WTC11 (cell line): ENCODE results near the gene DSE. TPM values are rescaled to one million over a fixed set of nuclear protein-coding genes. Genes with fewer than 3 reads are reported as not detected.

ENCODE experiments used
- ATAC-seq: fragments of 200-7000 bp; cut with Tn5 transposase; 2 replicates; pipeline ENCODE4 v1.10.0; 2021; ENCODE audit warnings: mild to moderate bottlenecking, moderate library complexity
- CTCF ChIA-PET: fragments of 300-600 bp; sonication (Branson Sonifier 250); formaldehyde crosslinking; loops from one replicate; lab custom pipeline; 2021; ENCODE audit warnings: antibody characterized with exemption; lab: Charles Lee
- POLR2A ChIA-PET: fragments of 350-600 bp; sonication (Branson Sonifier 250); formaldehyde crosslinking; loops from one replicate; lab custom pipeline; 2021; ENCODE audit warnings: antibody characterized with exemption; lab: Charles Lee
- DNase-seq: peaks from one replicate; pipeline ENCODE4 v3.0.0; 2021; ENCODE audit warnings: low spot score
- H3K27ac Mint-ChIP-seq: 2 replicates; pipeline ENCODE4 v1.8.0; 2021; ENCODE audit warnings: mixed read lengths
- H3K27me3 Mint-ChIP-seq: 2 replicates; pipeline ENCODE4 v1.8.0; 2021; ENCODE audit warnings: low read depth, mild to moderate bottlenecking, moderate library complexity, mixed read lengths
- H3K36me3 Mint-ChIP-seq: 2 replicates; pipeline ENCODE4 v1.8.0; 2021; ENCODE audit warnings: mixed read lengths
- H3K4me1 Mint-ChIP-seq: 2 replicates; pipeline ENCODE4 v1.8.0; 2022; ENCODE audit warnings: mixed read lengths
- H3K4me3 Mint-ChIP-seq: 2 replicates; pipeline ENCODE4 v1.8.0; 2021; ENCODE audit warnings: mild to moderate bottlenecking, moderate library complexity, mixed read lengths
- H3K9me3 Mint-ChIP-seq: 2 replicates; pipeline ENCODE4 v1.8.0; 2021; ENCODE audit warnings: mixed read lengths
- AR ChIP-seq: fragments of 250-450 bp; sonication (Bioruptor Pico); IDR thresholded peaks from 2 replicates; pipeline ENCODE4 v1.9.0; 2021; ENCODE audit warnings: mild to moderate bottlenecking
- ETV6 ChIP-seq: sonication (generic); formaldehyde crosslinking; IDR thresholded peaks from 2 replicates; pipeline ENCODE4 v1.8.1; 2022; ENCODE audit warnings: mild to moderate bottlenecking, missing genetic modification reagents
- JAZF1 ChIP-seq: fragments of 250-450 bp; sonication (Bioruptor Pico); IDR thresholded peaks from 2 replicates; pipeline ENCODE4 v1.9.0; 2021; ENCODE audit warnings: moderate library complexity, mild to moderate bottlenecking, inconsistent platforms
- KAT7 ChIP-seq: sonication (generic); formaldehyde crosslinking; IDR thresholded peaks from 2 replicates; pipeline ENCODE4 v1.8.1; 2023; ENCODE audit warnings: missing genetic modification reagents, mild to moderate bottlenecking, borderline replicate concordance
- NFATC4 ChIP-seq: fragments of 250-450 bp; sonication (Bioruptor Pico); IDR thresholded peaks from 2 replicates; pipeline ENCODE4 v1.9.0; 2021; ENCODE audit warnings: mild to moderate bottlenecking
- NFE2L1 ChIP-seq: sonication (generic); formaldehyde crosslinking; IDR thresholded peaks from 2 replicates; pipeline ENCODE4 v1.8.1; 2023; ENCODE audit warnings: missing genetic modification reagents
- PRDM15 ChIP-seq: sonication (generic); formaldehyde crosslinking; IDR thresholded peaks from 2 replicates; pipeline ENCODE4 v1.8.0; 2022; ENCODE audit warnings: missing genetic modification reagents
- SOX15 ChIP-seq: fragments of 250-450 bp; sonication (Bioruptor Pico); IDR thresholded peaks from 2 replicates; pipeline ENCODE4 v1.9.0; 2021; ENCODE audit warnings: mild to moderate bottlenecking
- ZNF263 ChIP-seq: sonication (generic); formaldehyde crosslinking; IDR thresholded peaks from 2 replicates; pipeline ENCODE4 v1.8.1; 2022; ENCODE audit warnings: low read depth, mild to moderate bottlenecking, moderate library complexity, missing genetic modification reagents
- ZNF396 ChIP-seq: fragments of 250-450 bp; sonication (Bioruptor Pico); IDR thresholded peaks from 2 replicates; pipeline ENCODE4 v1.8.0; 2021; ENCODE audit warnings: mild to moderate bottlenecking, moderate library complexity, borderline replicate concordance
- ZNF671 ChIP-seq: fragments of 250-450 bp; sonication (Bioruptor Pico); IDR thresholded peaks from 2 replicates; pipeline ENCODE4 v1.8.0; 2021; ENCODE audit warnings: mild to moderate bottlenecking
- total RNA-seq: library from RNA; stranded (reverse); gene quantifications from 3 replicates; pipeline ENCODE4 v1.2.3, GENCODE V29; 2021
- TF ChIP-seq, protein P1 (sequence below): sonication (generic); formaldehyde crosslinking; IDR thresholded peaks from 2 replicates; pipeline ENCODE4 v1.8.0; 2022; ENCODE audit warnings: mild to moderate bottlenecking, missing genetic modification reagents
- TF ChIP-seq, protein P2 (sequence below): sonication (generic); formaldehyde crosslinking; IDR thresholded peaks from 2 replicates; pipeline ENCODE4 v1.8.1; 2022; ENCODE audit warnings: low read depth, missing genetic modification reagents, borderline replicate concordance
- TF ChIP-seq, protein P3 (sequence below): sonication (generic); formaldehyde crosslinking; IDR thresholded peaks from 2 replicates; pipeline ENCODE4 v1.8.1; 2023; ENCODE audit warnings: mild to moderate bottlenecking, missing genetic modification reagents, moderate library complexity
- TF ChIP-seq, protein P4 (sequence below): fragments of 250-450 bp; sonication (Bioruptor Pico); IDR thresholded peaks from 2 replicates; pipeline ENCODE4 v1.9.0; 2021; ENCODE audit warnings: mild to moderate bottlenecking, borderline replicate concordance

The DSE gene
- total RNA-seq, 1 experiment from 2014 or later = 78.3 TPM

DNA sequence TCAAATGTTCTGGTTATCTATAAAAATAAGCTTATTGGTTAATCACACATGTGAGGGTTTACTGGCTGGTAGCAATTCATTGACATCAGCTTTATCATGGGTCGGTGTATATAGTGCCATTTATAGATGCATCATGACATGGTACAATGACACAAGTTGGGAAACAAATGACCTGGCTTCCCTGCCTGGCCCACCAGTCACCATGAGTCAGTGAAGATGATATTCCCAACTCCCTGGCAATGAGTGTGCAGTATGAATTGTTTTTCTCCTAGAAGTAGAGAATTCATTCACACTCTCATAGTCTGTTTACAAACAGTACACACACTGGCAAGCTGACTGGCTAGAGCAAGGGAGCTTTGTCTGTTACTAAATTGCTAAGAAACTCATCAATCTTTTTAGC, 53.3 kb downstream of the DSE start:
- ATAC-seq (no peak), DNase-seq (no peak)
- TF ChIP-seq, protein P1, sequence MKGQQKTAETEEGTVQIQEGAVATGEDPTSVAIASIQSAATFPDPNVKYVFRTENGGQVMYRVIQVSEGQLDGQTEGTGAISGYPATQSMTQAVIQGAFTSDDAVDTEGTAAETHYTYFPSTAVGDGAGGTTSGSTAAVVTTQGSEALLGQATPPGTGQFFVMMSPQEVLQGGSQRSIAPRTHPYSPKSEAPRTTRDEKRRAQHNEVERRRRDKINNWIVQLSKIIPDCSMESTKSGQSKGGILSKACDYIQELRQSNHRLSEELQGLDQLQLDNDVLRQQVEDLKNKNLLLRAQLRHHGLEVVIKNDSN (CRISPR knock-in tag) = no peak
- TF ChIP-seq ZNF263 (CRISPR knock-in tag) (no peak), JAZF1 (CRISPR knock-in tag) (no peak), KAT7 (CRISPR knock-in tag) (no peak), SOX15 (no peak), AR (no peak), ZNF396 (CRISPR knock-in tag) (no peak), ZNF671 (no peak), NFATC4 (CRISPR knock-in tag) (no peak), PRDM15 (CRISPR knock-in tag) (no peak), ETV6 (CRISPR knock-in tag) (no peak), NFE2L1 (CRISPR knock-in tag) (no peak)
- TF ChIP-seq, protein P2, sequence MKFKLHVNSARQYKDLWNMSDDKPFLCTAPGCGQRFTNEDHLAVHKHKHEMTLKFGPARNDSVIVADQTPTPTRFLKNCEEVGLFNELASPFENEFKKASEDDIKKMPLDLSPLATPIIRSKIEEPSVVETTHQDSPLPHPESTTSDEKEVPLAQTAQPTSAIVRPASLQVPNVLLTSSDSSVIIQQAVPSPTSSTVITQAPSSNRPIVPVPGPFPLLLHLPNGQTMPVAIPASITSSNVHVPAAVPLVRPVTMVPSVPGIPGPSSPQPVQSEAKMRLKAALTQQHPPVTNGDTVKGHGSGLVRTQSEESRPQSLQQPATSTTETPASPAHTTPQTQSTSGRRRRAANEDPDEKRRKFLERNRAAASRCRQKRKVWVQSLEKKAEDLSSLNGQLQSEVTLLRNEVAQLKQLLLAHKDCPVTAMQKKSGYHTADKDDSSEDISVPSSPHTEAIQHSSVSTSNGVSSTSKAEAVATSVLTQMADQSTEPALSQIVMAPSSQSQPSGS (CRISPR knock-in tag) = no peak
- TF ChIP-seq, protein P3, sequence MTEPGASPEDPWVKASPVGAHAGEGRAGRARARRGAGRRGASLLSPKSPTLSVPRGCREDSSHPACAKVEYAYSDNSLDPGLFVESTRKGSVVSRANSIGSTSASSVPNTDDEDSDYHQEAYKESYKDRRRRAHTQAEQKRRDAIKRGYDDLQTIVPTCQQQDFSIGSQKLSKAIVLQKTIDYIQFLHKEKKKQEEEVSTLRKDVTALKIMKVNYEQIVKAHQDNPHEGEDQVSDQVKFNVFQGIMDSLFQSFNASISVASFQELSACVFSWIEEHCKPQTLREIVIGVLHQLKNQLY (CRISPR knock-in tag) = no peak
- TF ChIP-seq, protein P4, sequence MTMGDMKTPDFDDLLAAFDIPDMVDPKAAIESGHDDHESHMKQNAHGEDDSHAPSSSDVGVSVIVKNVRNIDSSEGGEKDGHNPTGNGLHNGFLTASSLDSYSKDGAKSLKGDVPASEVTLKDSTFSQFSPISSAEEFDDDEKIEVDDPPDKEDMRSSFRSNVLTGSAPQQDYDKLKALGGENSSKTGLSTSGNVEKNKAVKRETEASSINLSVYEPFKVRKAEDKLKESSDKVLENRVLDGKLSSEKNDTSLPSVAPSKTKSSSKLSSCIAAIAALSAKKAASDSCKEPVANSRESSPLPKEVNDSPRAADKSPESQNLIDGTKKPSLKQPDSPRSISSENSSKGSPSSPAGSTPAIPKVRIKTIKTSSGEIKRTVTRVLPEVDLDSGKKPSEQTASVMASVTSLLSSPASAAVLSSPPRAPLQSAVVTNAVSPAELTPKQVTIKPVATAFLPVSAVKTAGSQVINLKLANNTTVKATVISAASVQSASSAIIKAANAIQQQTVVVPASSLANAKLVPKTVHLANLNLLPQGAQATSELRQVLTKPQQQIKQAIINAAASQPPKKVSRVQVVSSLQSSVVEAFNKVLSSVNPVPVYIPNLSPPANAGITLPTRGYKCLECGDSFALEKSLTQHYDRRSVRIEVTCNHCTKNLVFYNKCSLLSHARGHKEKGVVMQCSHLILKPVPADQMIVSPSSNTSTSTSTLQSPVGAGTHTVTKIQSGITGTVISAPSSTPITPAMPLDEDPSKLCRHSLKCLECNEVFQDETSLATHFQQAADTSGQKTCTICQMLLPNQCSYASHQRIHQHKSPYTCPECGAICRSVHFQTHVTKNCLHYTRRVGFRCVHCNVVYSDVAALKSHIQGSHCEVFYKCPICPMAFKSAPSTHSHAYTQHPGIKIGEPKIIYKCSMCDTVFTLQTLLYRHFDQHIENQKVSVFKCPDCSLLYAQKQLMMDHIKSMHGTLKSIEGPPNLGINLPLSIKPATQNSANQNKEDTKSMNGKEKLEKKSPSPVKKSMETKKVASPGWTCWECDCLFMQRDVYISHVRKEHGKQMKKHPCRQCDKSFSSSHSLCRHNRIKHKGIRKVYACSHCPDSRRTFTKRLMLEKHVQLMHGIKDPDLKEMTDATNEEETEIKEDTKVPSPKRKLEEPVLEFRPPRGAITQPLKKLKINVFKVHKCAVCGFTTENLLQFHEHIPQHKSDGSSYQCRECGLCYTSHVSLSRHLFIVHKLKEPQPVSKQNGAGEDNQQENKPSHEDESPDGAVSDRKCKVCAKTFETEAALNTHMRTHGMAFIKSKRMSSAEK (CRISPR knock-in tag) = no peak
- Mint-ChIP-seq H3K36me3 (peaks cover 22% of the 10 kb centered on the region), H3K4me3 (no peak overlapping the region), H3K4me1 (peaks cover 45% of the 10 kb centered on the region), H3K27me3 (no peaks in the 10 kb centered on the region), H3K27ac (no peak overlapping the region), H3K9me3 (no peaks in the 10 kb centered on the region)
- ChIA-PET POLR2A (no interaction called here), CTCF (interaction anchor here (1.5 to 3.6 kb wide), 2 partner anchors 136 to 206 kb away, joined by 3 to 23 read pairs; no protein-coding TSS in a partner anchor)
